PFSK-1 (cell line): ENCODE measurements around the gene RETREG1.

Experiments used
- FOXP2 ChIP-seq: optimal IDR thresholded peaks from 2 replicates; pipeline ENCODE3; 2011; ENCODE audit warnings: borderline replicate concordance, control low read depth, inconsistent platforms; ENCODE audit not compliant: insufficient read depth; ENCODE audit errors: extremely low read length, extremely low read depth
- POLR2AphosphoS5 ChIP-seq: IDR thresholded peaks from 2 replicates; pipeline ENCODE4 v1.6.1; 2012; ENCODE audit warnings: low read depth, mild to moderate bottlenecking, control low read depth, low read length, moderate library complexity
- REST ChIP-seq, 2 experiments: IDR thresholded peaks; 2 replicates each; pipeline versions ENCODE4 v1.6.1 to v1.8.0; 2011 to 2012; ENCODE audit warnings: low read depth in 2 of 2, low read length in 2 of 2, control low read depth in 1 of 2, inconsistent platforms in 1 of 2, mild to moderate bottlenecking in 1 of 2, moderate library complexity in 1 of 2; ENCODE audit not compliant: insufficient read depth in 1 of 2
- SIN3A ChIP-seq: IDR thresholded peaks from 2 replicates; pipeline ENCODE4 v1.6.1; 2012; ENCODE audit warnings: mild to moderate bottlenecking, low read length, moderate library complexity, borderline replicate concordance; ENCODE audit not compliant: insufficient read depth
- TAF1 ChIP-seq: IDR thresholded peaks from 2 replicates; pipeline ENCODE4 v1.6.1; 2012; ENCODE audit warnings: low read length, control low read depth, borderline replicate concordance; ENCODE audit not compliant: insufficient read depth

RETREG1 gene

GRCh38 chr5:16564248-16564867 lies 52.4 kb downstream of the RETREG1 start:
- TF ChIP-seq REST (IDR thresholded peaks at IDR 0.05; ENCODE audit: insufficient read depth in 1 of 2, low read depth in 2 of 2, low read length in 2 of 2): no peak

- TF ChIP-seq POLR2AphosphoS5: no peak
- TF ChIP-seq TAF1: no peak
- no peak for TF ChIP-seq REST (IDR thresholded peaks at IDR 0.05; ENCODE audit: insufficient read depth in 1 of 2, low read depth in 2 of 2, low read length in 2 of 2)
- no peak for TF ChIP-seq SIN3A
- TF ChIP-seq FOXP2: no peak
These were observed 53.1 kb downstream of the RETREG1 start for GRCh38 chr5:16563686-16564085.

GRCh38 chr5:16561660-16562059 lies 55.1 kb downstream of the RETREG1 start:
- TF ChIP-seq POLR2AphosphoS5 (no peak), FOXP2 (no peak), TAF1 (no peak), SIN3A (no peak), REST (IDR thresholded peaks at IDR 0.05; ENCODE audit: insufficient read depth in 1 of 2, low read depth in 2 of 2, low read length in 2 of 2) (no peak)

GRCh38 chr5:16559702-16560101 lies 57.1 kb downstream of the RETREG1 start:
- no peak for TF ChIP-seq SIN3A
- no peak for TF ChIP-seq POLR2AphosphoS5
- TF ChIP-seq REST (IDR thresholded peaks at IDR 0.05; ENCODE audit: insufficient read depth in 1 of 2, low read depth in 2 of 2, low read length in 2 of 2): no peak
- no peak for TF ChIP-seq TAF1
- no peak for TF ChIP-seq FOXP2
